Activated CD4-positive, alpha-beta T cell treated with anti-CD3 and anti-CD28 coated beads for 1 hour (primary cell): Measurements from ENCODE around the gene OTOR.

Experiments
- DNase-seq: peaks from one replicate; pipeline ENCODE4 v3.0.0-alpha.2; 2020

The OTOR gene, protein sequence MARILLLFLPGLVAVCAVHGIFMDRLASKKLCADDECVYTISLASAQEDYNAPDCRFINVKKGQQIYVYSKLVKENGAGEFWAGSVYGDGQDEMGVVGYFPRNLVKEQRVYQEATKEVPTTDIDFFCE

DNA sequence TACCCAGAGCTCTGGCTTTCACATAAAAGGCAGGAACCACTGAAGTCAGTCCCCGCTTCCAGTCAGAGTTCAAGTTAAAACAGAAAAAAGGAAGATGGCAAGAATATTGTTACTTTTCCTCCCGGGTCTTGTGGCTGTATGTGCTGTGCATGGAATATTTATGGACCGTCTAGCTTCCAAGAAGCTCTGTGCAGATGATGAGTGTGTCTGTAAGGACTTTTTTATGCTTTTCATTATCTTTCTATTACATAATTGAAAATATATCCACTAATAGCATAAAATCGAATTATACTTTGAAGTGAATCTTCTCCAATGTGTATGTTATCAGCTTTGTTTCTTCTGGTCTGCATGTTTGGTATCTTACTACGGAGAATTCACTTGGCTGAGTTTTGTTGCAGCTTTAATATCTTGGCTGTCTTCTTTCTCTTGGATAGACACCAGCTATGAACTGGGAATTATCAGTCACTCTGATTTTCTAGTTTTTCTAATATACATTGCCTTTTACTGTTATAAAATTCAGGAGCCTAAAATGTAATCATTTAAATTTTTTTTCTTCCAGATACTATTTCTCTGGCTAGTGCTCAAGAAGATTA is at the start of gene OTOR:
TSS of gene OTOR (plus strand) at position 51 of the 593 bp plus-strand sequence. CDS start at position 95, 44 bp downstream.
- DNase-seq: no peak

GRCh38 chr20:16699293-16699692 is 48.9 kb upstream of the OTOR start:
- DNase-seq: no peak

DNA sequence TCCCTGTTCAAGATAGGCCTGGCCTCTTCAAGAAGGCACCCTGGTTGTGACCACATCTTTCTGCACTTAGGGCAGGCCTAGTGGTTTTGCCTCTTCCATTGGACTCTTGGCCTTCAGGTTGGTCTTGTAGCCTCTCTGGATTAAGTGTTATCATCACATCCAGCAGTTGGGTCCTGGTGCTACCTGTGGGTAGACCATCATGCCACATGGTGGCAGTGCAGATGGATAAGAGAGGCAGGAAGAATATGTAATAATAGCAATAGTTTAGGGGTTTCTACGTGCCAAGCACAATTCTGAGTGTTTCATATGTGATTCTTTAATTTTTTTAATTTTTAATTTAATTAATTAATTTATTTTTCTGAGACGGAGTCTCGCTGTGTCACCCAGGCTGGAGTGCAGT is 46.9 kb upstream of the OTOR start:
- no peak for DNase-seq

DNA sequence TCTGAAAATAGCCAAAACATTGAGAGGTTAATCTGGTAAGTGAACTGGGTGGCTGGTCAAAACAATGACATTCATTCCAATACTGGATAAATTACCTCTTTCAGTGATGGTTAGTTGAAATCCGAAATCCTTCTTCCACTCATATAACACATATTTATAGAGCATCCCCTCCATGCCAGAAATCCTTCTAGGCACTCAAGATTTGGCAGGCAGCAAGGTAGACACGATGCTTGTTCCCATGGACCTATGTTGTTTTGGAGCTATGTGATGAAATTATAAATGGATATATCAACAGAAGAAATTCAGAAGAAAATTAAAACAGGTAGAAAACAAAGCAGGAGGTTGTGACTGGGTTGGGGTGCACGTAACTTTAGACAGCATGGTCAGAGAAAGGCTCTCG is 44.6 kb upstream of the OTOR start:
- DNase-seq: no peak

GRCh38 chr20:16707674-16708073 is 40.5 kb upstream of the OTOR start:
- DNase-seq: no peak

DNA sequence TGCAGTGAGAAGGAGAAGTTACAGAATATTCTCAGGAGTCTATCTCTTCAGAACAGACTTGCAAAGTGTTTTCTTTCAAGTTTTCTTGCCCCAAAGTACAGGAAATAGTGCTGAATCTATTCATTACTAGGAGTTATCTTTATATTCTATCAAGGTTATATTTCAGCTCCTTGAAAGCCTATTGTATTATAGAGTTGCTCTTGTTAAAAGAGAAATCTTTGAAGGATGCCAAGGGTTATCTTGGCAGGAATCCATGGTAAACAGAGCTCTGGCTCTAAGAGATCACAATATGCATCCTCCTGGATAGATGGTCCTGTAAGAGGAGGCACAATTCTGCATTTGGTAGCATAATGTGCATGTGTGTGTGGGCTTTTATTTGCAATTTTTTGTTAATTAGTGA is 39.6 kb upstream of the OTOR start:
- no peak for DNase-seq

DNA sequence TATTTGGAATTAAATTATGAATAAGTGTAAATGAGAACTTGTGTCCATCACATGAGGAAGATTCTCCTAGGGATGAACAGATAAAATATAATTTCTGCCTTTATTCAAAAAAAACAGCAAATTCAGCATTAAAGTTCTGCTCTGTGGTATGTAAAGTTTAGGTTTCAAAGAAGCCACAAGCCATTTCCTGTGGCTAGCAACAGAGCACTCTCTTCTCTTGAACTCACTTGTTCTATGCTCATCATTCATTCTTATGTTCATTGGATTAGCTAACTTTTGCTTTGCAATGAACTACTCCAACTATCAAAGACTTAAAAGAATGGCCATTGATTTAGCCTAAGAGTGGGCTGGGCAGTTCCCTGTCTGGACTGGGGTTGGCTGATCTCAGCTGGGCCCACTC is 39.1 kb upstream of the OTOR start:
- DNase-seq: no peak

DNA sequence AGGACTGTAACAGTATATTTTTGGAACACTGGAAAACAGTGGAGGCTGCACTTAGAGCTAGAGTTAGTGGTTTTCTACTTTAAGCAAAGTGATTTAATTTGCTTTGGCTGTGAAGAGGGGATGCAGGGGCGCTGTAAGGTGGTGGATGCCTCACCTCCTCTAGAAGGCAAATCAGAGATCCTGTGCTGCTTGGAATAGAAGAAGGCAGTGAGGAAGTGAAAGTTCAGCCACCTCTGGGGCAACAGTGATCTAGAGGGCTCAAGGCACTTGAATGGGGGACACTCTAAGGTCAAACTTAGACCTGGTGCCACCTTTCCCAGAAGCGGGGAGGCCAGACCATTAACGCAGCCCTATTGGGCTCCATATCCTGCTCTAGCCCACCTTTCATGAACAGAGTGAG is 37.4 kb upstream of the OTOR start:
- DNase-seq: no peak

DNA sequence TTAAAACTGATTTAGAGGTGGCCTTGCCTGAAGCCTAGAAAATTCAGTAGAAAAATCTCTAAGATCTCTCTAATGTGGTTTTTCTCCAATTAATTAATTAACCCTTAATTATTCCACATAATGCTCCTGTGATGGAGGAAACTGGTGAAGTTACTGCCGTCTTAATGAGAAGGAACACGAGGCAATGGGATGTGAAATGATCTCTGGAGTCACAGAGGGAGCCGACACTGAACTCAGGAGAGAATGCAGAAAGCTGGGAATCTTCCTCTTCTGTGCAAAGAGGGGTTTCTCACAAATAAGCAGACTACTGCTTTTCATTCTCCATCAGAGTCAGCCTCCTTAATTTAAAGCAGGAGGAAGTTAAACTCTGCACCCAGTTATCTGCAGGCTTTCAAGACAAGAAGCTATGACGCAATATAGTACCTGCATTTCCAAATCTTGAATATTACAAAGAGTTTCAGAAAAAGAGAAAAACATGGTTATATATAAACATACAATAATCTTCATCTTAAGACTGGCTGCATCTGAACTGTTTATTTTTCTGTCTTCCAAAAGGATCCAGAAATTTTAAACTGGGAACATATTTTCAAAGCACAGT is 36.4 kb upstream of the OTOR start:
- DNase-seq: no peak

GRCh38 chr20:16712511-16712947 is 35.6 kb upstream of the OTOR start:
- DNase-seq: no peak

DNA sequence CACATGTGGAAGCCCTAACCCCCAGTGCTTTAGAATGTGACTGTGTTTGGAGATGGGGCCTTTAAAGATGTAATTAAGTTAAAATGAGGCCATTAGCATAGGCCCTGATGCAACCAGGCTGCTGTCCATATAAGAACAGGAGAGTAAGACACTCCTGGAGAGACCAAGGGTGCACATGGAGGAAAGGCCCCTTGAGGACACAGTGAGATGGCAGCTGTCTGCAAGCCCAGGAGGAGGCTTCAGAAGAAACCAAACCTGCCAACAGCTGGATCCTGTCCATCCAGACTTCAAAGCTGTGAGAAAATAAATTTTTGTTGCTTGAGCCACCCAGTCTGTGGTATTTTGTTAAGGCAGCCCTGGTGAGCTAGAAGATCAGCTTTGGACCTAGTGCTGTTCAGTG is 35.1 kb upstream of the OTOR start:
- no peak for DNase-seq

GRCh38 chr20:16714242-16714641 is 33.9 kb upstream of the OTOR start:
- DNase-seq: no peak

- DNase-seq: no peak
Observed at GRCh38 chr20:16714751-16715150, 33.4 kb upstream of the OTOR start.

DNA sequence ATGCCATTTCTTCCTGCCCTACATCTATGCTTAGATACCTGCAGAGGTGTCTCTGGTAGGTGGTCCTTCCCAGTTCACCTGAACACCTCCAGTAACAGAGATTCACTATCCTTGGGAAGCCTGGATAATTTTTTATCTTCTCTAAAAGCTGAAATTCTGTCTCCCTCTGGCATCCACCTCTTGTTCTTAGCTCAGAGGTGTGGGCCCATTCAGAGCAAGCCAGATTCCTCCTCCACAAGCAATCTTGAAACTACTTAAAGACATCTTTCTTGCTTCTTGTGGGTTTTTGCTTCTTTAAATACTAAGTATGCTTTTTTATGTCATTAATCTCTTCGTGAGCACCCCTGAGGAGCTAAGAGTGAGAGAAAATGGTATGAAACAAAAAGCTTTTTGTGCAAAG is 28.7 kb upstream of the OTOR start:
- DNase-seq: no peak

- DNase-seq: no peak
Observed at GRCh38 chr20:16729080-16729479, 19.1 kb upstream of the OTOR start.

DNA sequence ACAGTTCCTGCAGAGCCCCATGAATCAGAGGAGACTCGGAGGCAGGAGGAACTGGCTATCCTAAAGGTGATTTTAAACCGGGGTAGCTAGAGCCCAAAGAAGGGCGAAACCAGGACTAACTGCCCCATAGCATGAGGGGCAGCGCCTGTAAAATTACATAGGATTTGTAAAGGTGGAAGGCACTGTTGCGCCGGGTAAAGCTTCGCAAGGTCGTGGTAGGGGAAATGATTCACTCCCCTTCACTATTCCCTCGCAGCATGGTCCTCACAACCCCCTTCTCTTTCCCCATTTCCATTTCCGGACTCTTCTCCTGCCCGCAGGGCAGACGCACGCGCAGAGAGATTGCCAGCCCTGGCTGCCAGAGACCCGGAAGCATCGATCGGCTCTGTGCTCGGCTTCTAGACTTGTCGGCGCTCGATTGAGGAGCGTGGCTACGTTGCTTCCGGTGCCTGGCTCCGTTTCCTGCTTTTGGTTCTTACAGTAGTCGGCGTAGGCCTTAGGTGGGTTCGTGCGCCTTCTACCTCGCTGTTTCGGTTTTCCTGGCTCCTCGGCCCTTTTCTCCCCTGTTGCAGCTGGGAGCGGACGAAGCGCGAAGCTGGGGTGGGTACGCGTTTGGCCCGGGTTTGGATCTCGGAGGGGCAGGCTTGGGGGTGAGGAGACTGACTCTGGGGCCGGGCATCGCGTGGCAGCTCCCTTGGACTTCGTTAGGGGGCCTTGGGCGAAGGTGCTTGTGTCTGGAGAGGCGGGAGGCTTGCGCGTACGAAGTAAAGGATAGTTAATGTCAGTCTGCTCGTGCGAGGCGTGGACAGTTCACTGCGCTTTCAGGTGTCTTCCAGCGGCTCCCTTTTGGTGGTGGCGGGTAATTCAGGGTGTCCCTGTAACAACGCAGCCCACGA is 18.3 kb upstream of the OTOR start, which contains the start of gene SNRPB2:
TSS of gene SNRPB2 (plus strand) at position 462 of the 896 bp plus-strand sequence. CDS start 1,677 bp downstream, outside the sequence.
- DNase-seq: peak; percentile 85

GRCh38 chr20:16732506-16733152 is 15.5 kb upstream of the OTOR start:
- no peak for DNase-seq

DNA sequence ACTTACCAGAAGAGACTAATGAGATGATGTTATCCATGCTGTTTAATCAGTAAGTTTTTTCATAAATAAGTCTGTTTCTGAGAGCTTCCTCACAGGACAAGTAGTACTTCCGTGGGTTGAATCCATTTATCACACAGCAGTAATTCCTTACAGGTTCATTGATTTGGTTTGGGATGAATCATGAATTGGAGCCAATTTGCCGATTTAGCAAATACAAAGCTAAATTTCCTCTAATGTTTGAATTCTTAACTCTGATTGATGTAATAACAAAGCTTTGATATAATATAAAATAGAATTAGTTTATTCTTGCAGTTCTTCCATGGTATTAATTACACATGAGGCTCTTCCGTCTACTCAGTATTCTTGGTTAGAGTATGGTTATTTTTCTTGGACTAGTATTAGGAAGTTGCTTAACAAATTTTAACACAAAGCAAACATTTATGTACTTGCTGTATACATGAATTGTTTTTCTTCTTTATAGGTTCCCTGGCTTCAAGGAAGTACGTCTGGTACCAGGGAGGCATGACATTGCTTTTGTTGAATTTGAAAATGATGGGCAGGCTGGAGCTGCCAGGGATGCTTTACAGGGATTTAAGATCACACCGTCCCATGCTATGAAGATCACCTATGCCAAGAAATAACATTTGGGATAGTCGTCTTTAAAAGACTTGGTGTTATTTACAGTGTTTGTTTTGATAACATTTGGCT is 7.6 kb upstream of the OTOR start:
- DNase-seq: no peak

DNA sequence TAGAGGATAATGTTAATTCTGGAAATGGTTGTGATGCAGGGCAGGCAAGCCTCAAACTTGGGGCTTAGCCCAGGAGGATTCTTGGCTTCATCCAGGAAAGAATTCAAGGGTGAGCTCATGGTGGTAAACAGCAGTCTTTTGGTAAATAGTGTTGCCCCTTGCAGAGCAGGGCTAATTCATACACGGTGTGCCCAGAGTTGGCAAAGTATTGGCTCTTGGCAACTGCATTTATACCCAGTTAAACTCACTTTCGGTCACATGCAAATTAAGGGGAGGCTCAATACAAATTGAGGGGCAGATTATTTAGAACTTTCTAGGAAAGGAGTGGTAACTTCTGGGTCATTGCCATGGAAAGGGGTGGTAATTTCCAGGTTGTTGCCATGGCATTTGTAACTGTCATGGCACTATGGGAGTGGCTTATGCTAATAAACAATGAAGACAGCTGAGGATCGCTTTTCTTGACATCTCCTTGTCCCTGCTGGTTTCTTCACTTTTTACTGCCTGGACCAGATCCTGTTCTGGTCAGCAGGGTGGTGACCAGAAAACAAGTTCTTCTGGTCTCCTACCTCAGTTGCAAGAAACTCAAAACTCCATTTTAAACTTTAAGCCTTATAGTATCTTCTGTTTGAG is 3.9 kb upstream of the OTOR start:
- no peak for DNase-seq

- no peak for DNase-seq
Observed at GRCh38 chr20:16745204-16745603, 3.0 kb upstream of the OTOR start.

DNA sequence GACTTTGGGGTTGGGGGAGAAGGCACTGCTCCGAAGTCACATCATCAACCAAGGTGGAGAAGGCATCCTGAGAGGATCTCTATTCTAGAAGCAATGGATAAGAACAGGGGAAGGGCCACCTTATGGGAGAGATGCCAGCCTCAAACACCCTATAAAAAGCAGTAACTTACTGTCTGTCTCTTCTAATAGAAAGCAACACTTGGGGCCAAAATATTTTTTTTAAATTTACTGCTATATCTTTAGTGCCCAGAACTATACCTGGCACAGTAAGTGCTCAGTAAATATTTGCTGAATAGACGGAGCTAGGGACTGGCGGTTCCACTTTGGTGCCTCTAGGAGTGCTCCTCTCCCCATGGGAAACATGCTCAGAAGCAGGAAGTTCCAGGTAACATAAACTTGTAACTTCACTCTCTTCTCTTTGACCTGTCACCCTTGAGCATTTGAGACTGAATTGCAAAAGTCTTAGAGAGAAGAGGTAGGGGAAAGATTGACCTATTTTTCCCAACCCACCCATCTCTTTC is 807 bp upstream of the OTOR start:
- DNase-seq: no peak

GRCh38 chr20:16749573-16749972 is 1.4 kb downstream of the OTOR start:
- DNase-seq: no peak
